Breast epithelium (tissue), 4 donors: Measurements from ENCODE around the gene MPRIP. TPM values are rescaled to one million over a fixed set of nuclear protein-coding genes. Genes with fewer than 3 reads are reported as not detected.
A peak's percentile ranks its signal among the peaks of the same experiment; 100 is the strongest.
"Not testable (repeated sequence)": the region's sequence is repeated elsewhere in the genome, so short reads cannot be mapped to it uniquely, and the experiment has no call there.

Experiments
- DNase-seq, 2 donors: peaks; one replicate each; pipeline ENCODE4 v3.0.0-alpha.2; 2019; ENCODE audit warnings: low spot score in 2 of 2
- H3K27ac ChIP-seq, 2 donors: fragments of 200-600 bp; sonication (generic) in 1 of 2; one replicate each; pipeline ENCODE4 v1.5.1; 2016 to 2019; ENCODE audit warnings: mild to moderate bottlenecking in 1 of 2
- H3K27me3 ChIP-seq, 2 donors: fragments of 200-600 bp; sonication (generic) in 1 of 2; one replicate each; pipeline versions ENCODE4 v1.5.1 to v1.6.0; 2017 to 2019; ENCODE audit warnings: control low read depth in 1 of 2, mild to moderate bottlenecking in 1 of 2
- H3K36me3 ChIP-seq: fragments of 200-600 bp; one replicate; pipeline ENCODE4 v1.5.1; 2019
- H3K4me1 ChIP-seq, 2 donors: fragments of 200-600 bp; sonication (generic); one replicate each; pipeline ENCODE4 v1.5.1; 2016 to 2019; ENCODE audit warnings: control low read depth in 1 of 2
- H3K4me3 ChIP-seq, 3 donors: fragments of 200-600 bp; sonication (generic); 1 replicate in 2 of 3; 2 replicates in 1 of 3; pipeline ENCODE4 v1.5.1; 2016 to 2019; ENCODE audit warnings: mild to moderate bottlenecking in 3 of 3, moderate library complexity in 2 of 3
- H3K9me3 ChIP-seq, 2 donors: fragments of 200-600 bp; sonication (generic) in 1 of 2; one replicate each; pipeline ENCODE4 v1.5.1; 2016 to 2019; ENCODE audit warnings: control low read depth in 1 of 2
- CTCF ChIP-seq, 3 donors: fragments of 450-650 bp; IDR thresholded peaks; one replicate each; pipeline ENCODE4 v1.5.1; 2016 to 2017; ENCODE audit warnings: antibody characterized with exemption in 3 of 3, mild to moderate bottlenecking in 3 of 3, moderate library complexity in 3 of 3
- POLR2A ChIP-seq: fragments of 450-650 bp; IDR thresholded peaks from one replicate; pipeline ENCODE4 v1.6.1; 2016; ENCODE audit warnings: antibody characterized with exemption, mild to moderate bottlenecking, moderate library complexity
- POLR2AphosphoS5 ChIP-seq, 3 donors: sonication (generic); formaldehyde crosslinking; IDR thresholded peaks; one replicate each; pipeline ENCODE4 v1.6.1; 2017; ENCODE audit warnings: antibody characterized with exemption in 3 of 3
- intact Hi-C: fragments of 100-400 bp; cut with DNase I; formaldehyde crosslinking; loops from one replicate; pipeline ENCODE4 v1.15.1; 2023; ENCODE audit warnings: low total_unique reads
- total RNA-seq, 3 donors: library from RNA; depleted of rRNA; stranded (reverse); fragments of >200 nt; gene quantifications; one replicate each; pipeline ENCODE4 v1.1.0, GENCODE V29; 2016

Gene MPRIP
- total RNA-seq, 3 donors from 2014 or later: 93.1 to 136 (median 124) TPM

- TF ChIP-seq CTCF (IDR thresholded peaks at IDR 0.05) (no peak), POLR2AphosphoS5 (IDR thresholded peaks at IDR 0.05) (no peak), POLR2A (no peak)
- H3K9me3 ChIP-seq: no peaks in the 10 kb centered on the region
- intact Hi-C loops: no loop called here
- H3K27me3 ChIP-seq: no peaks in the 10 kb centered on the region
- no peaks in the 10 kb centered on the region for H3K4me1 ChIP-seq
- peak in 1 of 2 donors; percentile 49 for DNase-seq
- no peaks in the 10 kb centered on the region for H3K36me3 ChIP-seq
- no peak overlapping the region for H3K27ac ChIP-seq
- H3K4me3 ChIP-seq: no peak overlapping the region
Observed at GRCh38 chr17:16997514-16998429, 44.5 kb upstream of the MPRIP start.

DNA sequence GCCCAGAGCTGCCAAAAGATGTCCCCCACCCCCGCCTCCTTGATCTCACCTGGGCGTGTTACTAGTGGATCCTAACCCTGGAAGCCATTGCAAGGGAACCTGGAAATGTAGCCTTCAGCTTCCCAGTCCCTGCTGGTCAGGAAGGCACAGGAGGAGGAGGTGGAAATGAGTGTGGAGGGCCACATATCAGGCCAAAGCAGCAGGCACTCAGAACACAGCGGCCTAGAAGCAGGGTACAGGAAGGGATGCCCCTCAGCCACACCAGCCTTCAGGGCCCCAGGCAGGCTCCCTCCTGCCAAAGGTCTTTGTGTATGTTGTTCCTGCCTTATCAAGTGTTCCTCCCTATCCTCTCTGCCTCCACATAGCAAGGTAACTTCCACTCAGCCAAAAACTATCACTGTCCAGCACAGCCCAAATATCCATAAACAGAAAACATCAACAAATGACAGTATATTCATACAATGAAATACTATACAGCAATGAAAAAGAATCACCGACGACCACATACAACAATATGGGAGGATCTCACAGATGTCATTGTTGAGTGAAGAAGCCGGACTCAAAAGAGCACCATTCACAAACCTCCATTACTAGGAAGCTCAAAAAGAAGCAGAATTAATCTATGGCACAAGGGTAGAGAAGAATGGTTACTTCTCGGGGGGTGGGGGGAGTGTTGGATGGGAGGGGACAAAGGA lies 42.2 kb upstream of the MPRIP start:
- no peaks in the 10 kb centered on the region for H3K36me3 ChIP-seq
- no peak overlapping the region for H3K27ac ChIP-seq
- DNase-seq: no peak
- no peak for TF ChIP-seq POLR2A
- TF ChIP-seq POLR2AphosphoS5 (IDR thresholded peaks at IDR 0.05): no peak
- no peak for TF ChIP-seq CTCF (IDR thresholded peaks at IDR 0.05)
- H3K9me3 ChIP-seq: no peaks in the 10 kb centered on the region
- no peaks in the 10 kb centered on the region for H3K4me1 ChIP-seq
- no peak overlapping the region for H3K4me3 ChIP-seq
- no peaks in the 10 kb centered on the region for H3K27me3 ChIP-seq
- intact Hi-C loops: no loop called here

GRCh38 chr17:17001076-17001777 lies 41.0 kb upstream of the MPRIP start:
- Histone ChIP-seq H3K9me3 (no peaks in the 10 kb centered on the region), H3K27me3 (no peaks in the 10 kb centered on the region), H3K4me3 (no peak overlapping the region), H3K4me1 (no peaks in the 10 kb centered on the region), H3K27ac (no peak overlapping the region), H3K36me3 (no peaks in the 10 kb centered on the region)
- intact Hi-C loops: no loop called here
- TF ChIP-seq CTCF (IDR thresholded peaks at IDR 0.05) (no peak), POLR2A (no peak), POLR2AphosphoS5 (IDR thresholded peaks at IDR 0.05) (no peak)
- DNase-seq: peak in 1 of 2 donors; percentile 46

DNA sequence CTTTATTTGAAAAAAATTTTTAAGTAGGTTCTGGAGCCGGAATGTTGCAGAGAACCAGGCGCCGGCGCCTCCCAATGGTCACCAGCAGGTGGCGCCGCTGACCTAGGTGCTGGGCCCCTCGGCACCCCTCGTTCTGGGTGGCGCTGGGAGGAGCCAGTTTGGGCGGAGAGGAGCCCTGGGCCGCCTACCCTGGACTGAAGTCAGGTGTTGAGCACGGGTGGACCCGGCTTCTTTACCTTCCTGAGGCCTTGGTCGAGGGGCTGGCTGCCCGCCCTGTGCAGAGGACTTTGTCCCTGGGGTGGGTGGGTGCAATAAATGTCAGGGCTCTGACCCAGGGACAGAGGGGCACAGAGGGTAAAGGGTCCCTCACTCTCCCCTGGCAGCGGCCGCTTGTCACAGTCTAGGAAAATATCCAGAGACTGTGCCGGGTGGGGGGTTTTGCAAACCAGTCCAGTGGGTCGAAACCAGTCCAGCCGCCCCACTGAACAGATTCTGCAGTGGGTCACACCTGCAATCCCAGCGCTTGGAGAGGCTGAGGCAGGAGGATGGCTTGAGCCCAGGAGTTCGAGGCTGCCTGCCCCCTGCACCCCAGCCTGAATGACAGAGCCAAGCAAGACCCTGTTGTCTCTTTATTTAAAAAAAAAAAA lies 40.3 kb upstream of the MPRIP start:
- intact Hi-C loops: no loop called here
- peak; percentile 92 to 93 (median 92) for TF ChIP-seq CTCF (IDR thresholded peaks at IDR 0.05)
- no peak for TF ChIP-seq POLR2A
- Histone ChIP-seq H3K27me3 (no peaks in the 10 kb centered on the region), H3K4me3 (peak overlapping the region in 1 of 3 donors; percentile 41), H3K36me3 (no peaks in the 10 kb centered on the region), H3K27ac (no peak overlapping the region), H3K9me3 (no peaks in the 10 kb centered on the region), H3K4me1 (no peaks in the 10 kb centered on the region)
- peak; percentile 60 to 82 for DNase-seq

GRCh38 chr17:17002731-17003715 lies 39.2 kb upstream of the MPRIP start:
- H3K27me3 ChIP-seq, H3K36me3 ChIP-seq, H3K4me1 ChIP-seq, H3K9me3 ChIP-seq, intact Hi-C loops, H3K4me3 ChIP-seq, H3K27ac ChIP-seq: not testable (repeated sequence)
- peak in 1 of 2 donors; percentile 36 for DNase-seq
